B cell (primary cell): ENCODE measurements around the gene ATP8B3.

Experiments
- EZH2 ChIP-seq: IDR thresholded peaks from 2 replicates; pipeline ENCODE4 v1.6.1; 2012; ENCODE audit warnings: borderline replicate concordance, low read depth, mild to moderate bottlenecking, moderate library complexity, low read length; ENCODE audit not compliant: insufficient read depth, poor library complexity, severe bottlenecking
- TF ChIP-seq, protein P1 (sequence below): fragments of 200-600 bp; IDR thresholded peaks from one replicate; pipeline ENCODE4 v1.8.0; 2022; ENCODE audit warnings: antibody characterized with exemption, mild to moderate bottlenecking

DNA sequence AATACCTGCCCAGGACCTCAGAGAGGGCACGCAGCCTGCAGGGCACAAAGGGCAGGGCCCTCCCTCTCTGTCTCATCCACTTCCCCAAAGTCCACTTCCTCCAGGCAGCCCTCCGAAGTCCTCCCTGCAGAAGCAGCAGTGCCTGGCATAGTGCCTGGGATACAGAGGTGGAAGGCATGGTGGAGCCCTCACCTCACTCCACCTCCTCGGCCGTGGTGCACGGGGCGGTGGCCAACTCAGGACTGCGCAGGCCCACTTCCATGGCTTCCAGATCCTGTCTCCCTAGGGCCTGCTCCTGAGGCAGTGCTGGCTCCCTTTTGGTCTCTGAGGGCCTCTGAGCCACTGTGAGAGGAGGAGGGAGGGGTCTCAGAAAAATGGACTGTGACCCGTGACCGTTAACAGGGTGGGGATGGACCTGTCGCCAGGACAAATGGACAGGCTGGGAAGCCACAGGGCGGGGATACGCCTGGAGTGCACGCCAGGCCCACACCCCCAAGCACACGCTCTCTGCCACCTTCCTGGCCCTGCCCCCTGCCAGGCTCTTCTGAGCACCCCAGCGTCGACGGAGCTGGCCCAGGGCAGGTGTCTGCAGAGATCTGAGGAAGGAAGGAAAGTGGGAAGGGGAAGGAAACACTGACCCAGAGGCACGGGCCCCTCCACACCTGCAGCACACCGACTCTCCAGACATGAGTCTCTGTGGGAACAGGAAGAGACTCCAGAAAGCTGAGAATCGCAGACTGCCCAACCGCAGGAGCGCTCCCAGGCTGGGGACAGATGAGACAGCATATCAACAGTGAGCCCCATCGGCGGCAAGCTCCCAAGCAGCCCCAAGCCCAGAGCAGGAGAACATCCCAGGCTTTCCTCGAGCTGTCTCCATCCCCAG is 27.8 kb upstream of the ATP8B3 start:
- TF ChIP-seq, protein P1, sequence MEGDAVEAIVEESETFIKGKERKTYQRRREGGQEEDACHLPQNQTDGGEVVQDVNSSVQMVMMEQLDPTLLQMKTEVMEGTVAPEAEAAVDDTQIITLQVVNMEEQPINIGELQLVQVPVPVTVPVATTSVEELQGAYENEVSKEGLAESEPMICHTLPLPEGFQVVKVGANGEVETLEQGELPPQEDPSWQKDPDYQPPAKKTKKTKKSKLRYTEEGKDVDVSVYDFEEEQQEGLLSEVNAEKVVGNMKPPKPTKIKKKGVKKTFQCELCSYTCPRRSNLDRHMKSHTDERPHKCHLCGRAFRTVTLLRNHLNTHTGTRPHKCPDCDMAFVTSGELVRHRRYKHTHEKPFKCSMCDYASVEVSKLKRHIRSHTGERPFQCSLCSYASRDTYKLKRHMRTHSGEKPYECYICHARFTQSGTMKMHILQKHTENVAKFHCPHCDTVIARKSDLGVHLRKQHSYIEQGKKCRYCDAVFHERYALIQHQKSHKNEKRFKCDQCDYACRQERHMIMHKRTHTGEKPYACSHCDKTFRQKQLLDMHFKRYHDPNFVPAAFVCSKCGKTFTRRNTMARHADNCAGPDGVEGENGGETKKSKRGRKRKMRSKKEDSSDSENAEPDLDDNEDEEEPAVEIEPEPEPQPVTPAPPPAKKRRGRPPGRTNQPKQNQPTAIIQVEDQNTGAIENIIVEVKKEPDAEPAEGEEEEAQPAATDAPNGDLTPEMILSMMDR = no peak
- no peak for TF ChIP-seq EZH2
